ENCODE measurements around the gene UBR3.
"Not testable (repeated sequence)": the region's sequence is repeated elsewhere in the genome, so short reads cannot be mapped to it uniquely, and the experiment has no call there.

UBR3 gene, protein sequence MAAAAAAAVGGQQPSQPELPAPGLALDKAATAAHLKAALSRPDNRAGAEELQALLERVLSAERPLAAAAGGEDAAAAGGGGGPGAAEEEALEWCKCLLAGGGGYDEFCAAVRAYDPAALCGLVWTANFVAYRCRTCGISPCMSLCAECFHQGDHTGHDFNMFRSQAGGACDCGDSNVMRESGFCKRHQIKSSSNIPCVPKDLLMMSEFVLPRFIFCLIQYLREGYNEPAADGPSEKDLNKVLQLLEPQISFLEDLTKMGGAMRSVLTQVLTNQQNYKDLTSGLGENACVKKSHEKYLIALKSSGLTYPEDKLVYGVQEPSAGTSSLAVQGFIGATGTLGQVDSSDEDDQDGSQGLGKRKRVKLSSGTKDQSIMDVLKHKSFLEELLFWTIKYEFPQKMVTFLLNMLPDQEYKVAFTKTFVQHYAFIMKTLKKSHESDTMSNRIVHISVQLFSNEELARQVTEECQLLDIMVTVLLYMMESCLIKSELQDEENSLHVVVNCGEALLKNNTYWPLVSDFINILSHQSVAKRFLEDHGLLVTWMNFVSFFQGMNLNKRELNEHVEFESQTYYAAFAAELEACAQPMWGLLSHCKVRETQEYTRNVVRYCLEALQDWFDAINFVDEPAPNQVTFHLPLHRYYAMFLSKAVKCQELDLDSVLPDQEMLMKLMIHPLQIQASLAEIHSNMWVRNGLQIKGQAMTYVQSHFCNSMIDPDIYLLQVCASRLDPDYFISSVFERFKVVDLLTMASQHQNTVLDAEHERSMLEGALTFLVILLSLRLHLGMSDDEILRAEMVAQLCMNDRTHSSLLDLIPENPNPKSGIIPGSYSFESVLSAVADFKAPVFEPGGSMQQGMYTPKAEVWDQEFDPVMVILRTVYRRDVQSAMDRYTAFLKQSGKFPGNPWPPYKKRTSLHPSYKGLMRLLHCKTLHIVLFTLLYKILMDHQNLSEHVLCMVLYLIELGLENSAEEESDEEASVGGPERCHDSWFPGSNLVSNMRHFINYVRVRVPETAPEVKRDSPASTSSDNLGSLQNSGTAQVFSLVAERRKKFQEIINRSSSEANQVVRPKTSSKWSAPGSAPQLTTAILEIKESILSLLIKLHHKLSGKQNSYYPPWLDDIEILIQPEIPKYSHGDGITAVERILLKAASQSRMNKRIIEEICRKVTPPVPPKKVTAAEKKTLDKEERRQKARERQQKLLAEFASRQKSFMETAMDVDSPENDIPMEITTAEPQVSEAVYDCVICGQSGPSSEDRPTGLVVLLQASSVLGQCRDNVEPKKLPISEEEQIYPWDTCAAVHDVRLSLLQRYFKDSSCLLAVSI (N-terminal part only)

GRCh38 chr2:169827272-169828140 is at the start of gene UBR3:
Gene UBR3, plus strand, starts transcription at chr2:169827454. Its CDS starts 54 bp downstream, at chr2:169827508.
- DNase-seq: peak; percentile 85 to 95

DNA sequence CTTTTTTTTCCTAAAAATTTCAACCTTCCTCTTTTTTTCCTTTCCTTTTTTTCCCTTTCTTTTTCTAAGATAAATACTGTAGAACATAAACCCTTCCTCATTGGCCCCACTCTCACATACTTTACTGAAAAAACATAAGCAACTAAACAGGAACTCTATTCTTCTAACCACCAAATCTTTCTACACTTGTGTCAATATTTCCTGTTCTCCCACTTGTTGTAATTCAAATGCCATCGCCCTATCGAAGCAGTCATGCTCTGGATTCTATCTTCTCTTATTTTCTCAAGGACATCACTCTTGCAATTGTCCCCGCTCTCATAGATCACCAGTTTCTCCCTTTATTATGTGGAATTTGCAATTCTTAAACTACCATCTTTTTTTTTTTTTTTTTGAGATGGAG is 48.8 kb upstream of the UBR3 start:
- DNase-seq: no peak

- no peak for DNase-seq
Measured at GRCh38 chr2:169781249-169782013, 45.8 kb upstream of the UBR3 start.

- DNase-seq: no peak
Measured at GRCh38 chr2:169782513-169782912, 44.7 kb upstream of the UBR3 start.

GRCh38 chr2:169790581-169790980 is 36.7 kb upstream of the UBR3 start:
- no peak for DNase-seq

DNA sequence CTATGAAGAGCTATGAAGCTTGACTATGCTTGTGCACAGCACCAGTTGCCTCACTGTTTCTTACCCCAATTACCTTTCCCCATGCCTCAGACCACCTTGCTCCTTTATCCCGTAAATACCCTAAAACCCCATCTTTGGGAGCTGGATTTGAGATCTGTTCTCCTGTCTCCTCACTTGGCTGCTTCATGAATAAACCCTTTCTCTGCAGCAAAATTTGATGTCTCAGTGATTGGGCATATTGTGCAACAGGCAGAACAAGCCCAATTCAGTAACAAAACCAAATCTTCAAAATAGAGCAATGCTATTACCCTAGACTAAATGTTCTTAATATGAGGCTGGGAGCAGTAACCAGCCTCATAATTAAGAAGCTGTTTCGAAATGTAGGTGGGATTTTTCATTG is 32.1 kb upstream of the UBR3 start:
- DNase-seq: no peak

GRCh38 chr2:169796441-169796840 is 30.8 kb upstream of the UBR3 start:
- DNase-seq: no peak

GRCh38 chr2:169797601-169798000 is 29.7 kb upstream of the UBR3 start:
- DNase-seq: no peak

- peak in 1 of 2 donors; percentile 18 for DNase-seq
Measured at GRCh38 chr2:169798397-169798717, 28.9 kb upstream of the UBR3 start.

DNA sequence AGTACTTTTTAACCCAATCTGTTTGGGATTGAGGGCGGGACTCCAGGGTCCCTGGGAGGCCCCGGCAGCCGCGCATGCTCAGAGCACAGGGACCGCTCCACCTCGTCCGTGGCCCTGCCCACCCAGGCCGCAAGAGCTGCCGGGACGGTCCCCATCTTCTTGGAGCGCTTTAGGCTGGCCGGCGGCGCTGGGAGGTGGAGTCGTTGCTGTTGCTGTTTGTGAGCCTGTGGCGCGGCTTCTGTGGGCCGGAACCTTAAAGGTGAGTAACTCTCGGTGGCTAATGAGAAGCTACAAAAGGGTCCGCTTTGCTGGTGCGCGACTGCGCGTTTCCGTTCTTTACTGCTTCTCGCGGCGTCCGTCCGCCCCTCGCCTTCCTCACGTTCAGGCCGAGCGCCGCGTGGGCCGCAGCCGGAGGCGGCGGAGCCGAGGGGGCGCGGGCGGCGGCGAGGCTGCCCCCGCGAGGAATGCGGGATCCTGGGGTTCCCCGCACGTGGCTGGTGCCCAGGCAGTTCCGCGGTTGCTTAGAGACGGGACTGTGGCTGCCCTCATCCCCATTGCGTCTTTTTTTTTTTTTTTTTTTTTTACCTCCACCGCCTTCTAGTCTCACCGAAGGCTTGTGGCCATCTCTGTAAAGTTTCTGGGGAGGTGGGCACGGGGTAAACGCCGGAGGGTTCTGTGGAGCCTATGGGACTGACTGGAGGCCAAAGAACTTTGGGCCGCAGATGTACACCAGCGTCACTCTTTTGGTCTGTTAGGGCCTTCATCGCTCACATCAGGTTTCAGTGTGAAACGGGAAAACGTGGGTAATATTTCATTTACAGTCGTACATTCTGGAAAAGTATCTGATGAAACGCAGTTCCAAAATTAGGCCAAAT is 28.3 kb upstream of the UBR3 start, which contains the start of gene SSB:
Gene SSB (plus strand): TSS at position 154 of the 875 bp plus-strand sequence. CDS start 2,090 bp downstream, outside the sequence.
- peak; percentile 86 for DNase-seq

DNA sequence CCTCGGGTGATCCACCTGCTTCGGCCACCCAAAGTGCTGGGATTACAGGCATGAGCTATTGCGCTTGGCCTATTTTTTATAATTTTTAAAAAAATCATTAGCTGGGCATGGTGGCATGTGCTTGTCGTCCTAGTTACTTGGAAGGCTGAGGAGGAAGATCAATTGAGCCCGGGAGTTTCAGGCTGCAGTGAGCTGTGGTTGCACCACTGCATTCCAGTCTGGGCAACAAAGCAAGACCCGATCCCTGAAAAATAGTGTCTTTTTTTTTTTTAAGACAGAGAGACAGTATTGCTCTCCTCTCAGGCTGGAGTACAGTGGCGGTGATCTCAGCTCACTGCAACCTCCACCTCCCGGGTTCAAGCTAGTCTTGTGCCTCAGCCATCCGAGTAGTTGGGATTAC is 23.8 kb upstream of the UBR3 start:
- DNase-seq: no peak

GRCh38 chr2:169806586-169806985 is 20.7 kb upstream of the UBR3 start:
- no peak for DNase-seq

- DNase-seq: no peak
Measured at GRCh38 chr2:169808221-169808620, 19.0 kb upstream of the UBR3 start.

DNA sequence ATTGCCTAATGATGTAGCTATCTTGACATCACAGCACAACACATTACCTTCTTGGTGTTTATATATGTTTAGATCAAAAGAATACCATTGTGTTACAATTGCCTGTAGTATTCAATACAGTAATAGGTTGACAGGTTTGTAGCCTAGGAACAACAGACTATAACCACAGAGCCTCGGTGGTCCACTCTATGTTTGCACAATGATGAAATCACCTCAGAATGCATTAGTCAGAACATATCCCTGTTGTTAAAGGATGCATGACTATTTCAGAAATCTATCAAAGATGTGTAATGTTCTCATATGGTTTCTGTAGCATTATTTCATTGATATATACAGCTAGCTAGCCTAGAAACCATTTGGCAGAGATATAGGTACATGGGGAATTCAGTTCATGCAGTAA is 11.4 kb upstream of the UBR3 start:
- DNase-seq: no peak

GRCh38 chr2:169816961-169817360 is 10.3 kb upstream of the UBR3 start:
- not testable (repeated sequence) for DNase-seq

- DNase-seq: not testable (repeated sequence)
Measured at GRCh38 chr2:169817369-169817768, 9.9 kb upstream of the UBR3 start.

DNA sequence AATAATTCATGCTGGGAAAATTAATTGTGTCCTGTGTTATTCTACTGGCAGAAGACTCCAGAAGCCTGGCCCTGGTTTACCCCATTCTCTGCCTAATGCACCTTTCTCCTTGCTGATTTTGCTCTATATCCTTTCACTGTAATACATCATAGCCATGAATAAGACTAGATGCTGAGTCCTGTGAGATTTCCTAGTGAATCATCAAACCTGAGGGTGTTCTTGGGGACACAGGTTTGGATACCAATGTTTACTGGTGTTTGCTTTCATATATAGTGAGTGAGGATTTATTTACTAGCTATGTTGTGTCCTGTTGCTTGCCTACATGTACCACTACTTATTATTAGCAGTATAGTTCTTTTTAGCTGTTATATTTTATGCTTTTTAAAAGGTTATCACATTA is 9.0 kb upstream of the UBR3 start:
- no peak for DNase-seq

DNA sequence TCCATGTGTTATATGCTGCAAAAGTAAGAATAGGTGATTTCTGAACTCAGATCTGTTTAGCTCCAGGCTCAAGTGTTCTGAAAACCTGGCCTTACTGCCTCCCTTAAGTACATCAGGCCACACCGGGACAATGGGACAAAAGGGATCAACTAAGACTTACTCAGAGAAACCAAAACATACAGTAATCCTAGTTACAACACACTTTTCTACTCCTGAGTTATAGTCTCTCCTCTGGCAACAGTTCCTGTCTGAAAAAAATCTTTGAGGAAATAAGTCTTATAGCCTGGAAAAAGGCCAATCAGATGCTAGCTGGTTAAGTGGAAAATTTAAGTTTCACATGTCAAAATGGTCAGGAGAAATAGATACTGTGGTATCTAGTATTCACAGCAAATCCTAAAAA is 8.1 kb upstream of the UBR3 start:
- DNase-seq: no peak

DNA sequence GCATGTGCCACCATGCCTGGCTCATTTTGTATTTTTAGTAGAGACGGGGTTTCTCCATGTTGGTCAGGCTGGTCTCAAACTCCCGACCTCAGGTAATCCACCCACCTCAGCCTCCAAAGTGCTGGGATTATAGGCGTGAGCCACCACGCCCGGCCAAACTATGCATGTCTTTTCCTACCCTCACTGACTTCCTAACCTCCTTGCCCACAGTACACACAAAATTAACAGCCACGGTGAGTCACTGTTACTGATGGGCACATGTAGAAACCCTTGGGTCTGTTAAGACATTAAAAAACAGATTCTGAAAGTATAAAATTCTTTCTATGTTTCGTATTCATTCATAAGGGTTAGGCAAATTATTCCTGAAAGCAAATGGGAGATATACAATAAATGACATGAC is 7.2 kb upstream of the UBR3 start:
- not testable (repeated sequence) for DNase-seq

DNA sequence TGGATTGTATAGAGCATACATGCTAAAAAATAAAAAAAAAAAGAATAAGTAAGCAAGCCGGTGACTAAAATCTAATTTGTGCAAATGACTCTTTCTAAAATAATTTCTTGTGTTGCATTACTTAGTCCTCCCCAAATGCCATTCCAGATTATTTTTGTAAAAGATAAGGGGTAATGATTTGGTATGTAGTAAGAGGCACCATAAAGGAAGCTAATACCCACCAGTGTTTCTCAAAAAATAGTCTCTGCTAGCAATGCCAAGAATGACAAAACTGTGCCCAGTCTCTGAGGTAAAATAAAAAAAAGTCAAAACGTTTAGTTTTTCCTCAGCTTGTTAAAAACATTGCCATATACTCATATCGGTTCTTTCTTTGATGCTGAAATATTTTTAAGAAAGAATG is 5.2 kb upstream of the UBR3 start:
- DNase-seq: no peak

Data from hippocampal formation (tissue), 2 donors.